Hippocampal formation (tissue), 2 donors: ENCODE measurements around the gene GABRG3.

ENCODE experiments used
- DNase-seq, 2 donors: peaks; one replicate each; lab custom pipeline; 2025; lab: John Stamatoyannopoulos, UW

The GABRG3 gene

GRCh38 chr15:27509014-27509413 is 538.0 kb downstream of the GABRG3 start:
- DNase-seq = no peak

GRCh38 chr15:27512281-27513001 is 541.5 kb downstream of the GABRG3 start:
- no peak for DNase-seq

- no peak for DNase-seq
Observed at GRCh38 chr15:27514526-27514925, 543.5 kb downstream of the GABRG3 start.

- DNase-seq = no peak
Observed at GRCh38 chr15:27527490-27528067, 556.6 kb downstream of the GABRG3 start.

GRCh38 chr15:27529399-27529798 is 558.4 kb downstream of the GABRG3 start:
- no peak for DNase-seq

GRCh38 chr15:27530994-27531393 is 560.0 kb downstream of the GABRG3 start:
- no peak for DNase-seq

GRCh38 chr15:27532358-27532757 is 561.4 kb downstream of the GABRG3 start:
- no peak for DNase-seq

GRCh38 chr15:27535445-27536129 is 564.6 kb downstream of the GABRG3 start:
- no peak for DNase-seq

- no peak for DNase-seq
Observed at GRCh38 chr15:27538325-27538724, 567.3 kb downstream of the GABRG3 start.

GRCh38 chr15:27541581-27541980 is 570.6 kb downstream of the GABRG3 start:
- DNase-seq = no peak

GRCh38 chr15:27545494-27546255 is 574.7 kb downstream of the GABRG3 start:
- no peak for DNase-seq

- no peak for DNase-seq
Observed at GRCh38 chr15:27549746-27550145, 578.8 kb downstream of the GABRG3 start.

- no peak for DNase-seq
Observed at GRCh38 chr15:27550635-27551034, 579.7 kb downstream of the GABRG3 start.

GRCh38 chr15:27561816-27562215 is 590.8 kb downstream of the GABRG3 start:
- DNase-seq = no peak

- DNase-seq = no peak
Observed at GRCh38 chr15:27563765-27564370, 592.9 kb downstream of the GABRG3 start.

GRCh38 chr15:27564656-27565055 is 593.7 kb downstream of the GABRG3 start:
- DNase-seq = no peak

- DNase-seq = no peak
Observed at GRCh38 chr15:27570746-27571145, 599.8 kb downstream of the GABRG3 start.

GRCh38 chr15:27573805-27574485 is 603.0 kb downstream of the GABRG3 start:
- no peak for DNase-seq

GRCh38 chr15:27574541-27575054 is 603.6 kb downstream of the GABRG3 start:
- no peak for DNase-seq

GRCh38 chr15:27575521-27575920 is 604.5 kb downstream of the GABRG3 start:
- DNase-seq = no peak

- DNase-seq = no peak
Observed at GRCh38 chr15:27576576-27576975, 605.6 kb downstream of the GABRG3 start.
